T-helper 17 cell (primary cell): ENCODE data around the gene HMGN2. TPM values are rescaled to one million over a fixed set of nuclear protein-coding genes. Genes with fewer than 3 reads are reported as not detected.
A peak's percentile ranks its signal among the peaks of the same experiment; 100 is the strongest.

Source experiments
- ATAC-seq: fragments of 150-1000 bp; cut with Tn5 transposase; 2 replicates; pipeline ENCODE4 v1.10.0; 2021; ENCODE audit warnings: mild to moderate bottlenecking, moderate library complexity
- DNase-seq, 3 donors: peaks; one replicate each; pipeline versions ENCODE4 v3.0.0 to v3.0.0-alpha.2; 2020 to 2021
- H3K9me3 ChIP-seq: one replicate; pipeline ENCODE4 v1.7.0; 2013; ENCODE audit warnings: low read length, mild to moderate bottlenecking; ENCODE audit not compliant: control insufficient read depth, poor library complexity, severe bottlenecking
- H3K27ac Mint-ChIP-seq: one replicate; pipeline ENCODE4 v1.8.0; 2022; ENCODE audit warnings: mild to moderate bottlenecking, moderate library complexity, mixed read lengths
- H3K27me3 Mint-ChIP-seq: one replicate; pipeline ENCODE4 v1.8.0; 2022; ENCODE audit warnings: mixed read lengths
- H3K36me3 Mint-ChIP-seq: one replicate; pipeline ENCODE4 v1.8.0; 2022; ENCODE audit warnings: low read depth, mixed read lengths
- H3K4me1 Mint-ChIP-seq: one replicate; pipeline ENCODE4 v1.8.0; 2022; ENCODE audit warnings: mild to moderate bottlenecking, mixed read lengths
- H3K4me3 Mint-ChIP-seq: one replicate; pipeline ENCODE4 v1.8.0; 2022; ENCODE audit warnings: mild to moderate bottlenecking, moderate library complexity, mixed read lengths
- total RNA-seq, 4 donors: library from RNA in 2 of 4; stranded (reverse) in 2 of 4; gene quantifications; one replicate each; pipeline ENCODE4 v1.2.3 and lab custom pipeline; 2022 to 2026

HMGN2 gene
- total RNA-seq, 2 donors from 2014 or later = 271 to 276 TPM

GRCh38 chr1:26469558-26469957 is 2.7 kb upstream of the HMGN2 start:
- ATAC-seq = no peak
- peaks cover 23% of the 10 kb centered on the region for H3K4me1 Mint-ChIP-seq
- H3K9me3 ChIP-seq = no peaks in the 10 kb centered on the region
- no peak overlapping the region for H3K27ac Mint-ChIP-seq
- H3K36me3 Mint-ChIP-seq = peaks cover 3% of the 10 kb centered on the region
- H3K27me3 Mint-ChIP-seq = no peaks in the 10 kb centered on the region
- H3K4me3 Mint-ChIP-seq = no peak overlapping the region
- no peak for DNase-seq

- Mint-ChIP-seq H3K27ac (peak overlapping the region; percentile 93), H3K27me3 (no peaks in the 10 kb centered on the region), H3K36me3 (peaks cover 3% of the 10 kb centered on the region), H3K4me3 (peak overlapping the region; percentile 92), H3K4me1 (peaks cover 21% of the 10 kb centered on the region)
- ATAC-seq (no peak), DNase-seq (no peak)
- no peaks in the 10 kb centered on the region for H3K9me3 ChIP-seq
Observed at GRCh38 chr1:26470878-26471497, 1.3 kb upstream of the HMGN2 start.

- Mint-ChIP-seq H3K27me3 (no peaks in the 10 kb centered on the region), H3K4me1 (peaks cover 23% of the 10 kb centered on the region), H3K4me3 (peak overlapping the region; percentile 92), H3K27ac (peak overlapping the region; percentile 93), H3K36me3 (peaks cover 3% of the 10 kb centered on the region)
- no peaks in the 10 kb centered on the region for H3K9me3 ChIP-seq
- DNase-seq = peak in 2 of 3 donors; percentile 17 to 20
- peak; percentile 25 for ATAC-seq
Observed at GRCh38 chr1:26471498-26472319, 531 bp upstream of the HMGN2 start.

- no peaks in the 10 kb centered on the region for H3K9me3 ChIP-seq
- peaks cover 25% of the 10 kb centered on the region for H3K4me1 Mint-ChIP-seq
- H3K27me3 Mint-ChIP-seq = no peaks in the 10 kb centered on the region
- peak overlapping the region; percentile 93 for H3K27ac Mint-ChIP-seq
- peak overlapping the region; percentile 92 for H3K4me3 Mint-ChIP-seq
- peak; percentile 96 to 97 (median 96) for DNase-seq
- peak; percentile 80 for ATAC-seq
- H3K36me3 Mint-ChIP-seq = no peaks in the 10 kb centered on the region
Observed at GRCh38 chr1:26472901-26473845, 933 bp downstream of the HMGN2 start.

- Mint-ChIP-seq H3K4me1 (peaks cover 29% of the 10 kb centered on the region), H3K27me3 (no peaks in the 10 kb centered on the region), H3K4me3 (peak overlapping the region; percentile 55), H3K36me3 (no peaks in the 10 kb centered on the region), H3K27ac (peak overlapping the region; percentile 93)
- no peaks in the 10 kb centered on the region for H3K9me3 ChIP-seq
- DNase-seq (no peak), ATAC-seq (no peak)
Observed at GRCh38 chr1:26474818-26475217, 2.6 kb downstream of the HMGN2 start.

GRCh38 chr1:26475989-26476388 is 3.7 kb downstream of the HMGN2 start:
- ATAC-seq (no peak), DNase-seq (no peak)
- Mint-ChIP-seq H3K4me3 (no peak overlapping the region), H3K27me3 (no peaks in the 10 kb centered on the region), H3K4me1 (peaks cover 22% of the 10 kb centered on the region), H3K36me3 (no peaks in the 10 kb centered on the region), H3K27ac (peak overlapping the region; percentile 76)
- H3K9me3 ChIP-seq = no peaks in the 10 kb centered on the region

- H3K4me1 Mint-ChIP-seq = peaks cover 16% of the 10 kb centered on the region
- DNase-seq (no peak), ATAC-seq (no peak)
- H3K4me3 Mint-ChIP-seq = no peak overlapping the region
- H3K9me3 ChIP-seq = no peaks in the 10 kb centered on the region
- H3K27me3 Mint-ChIP-seq = no peaks in the 10 kb centered on the region
- H3K27ac Mint-ChIP-seq = peak overlapping the region; percentile 76
- no peaks in the 10 kb centered on the region for H3K36me3 Mint-ChIP-seq
Observed at GRCh38 chr1:26476958-26477357, 4.7 kb downstream of the HMGN2 start.

- ATAC-seq = no peak
- H3K4me3 Mint-ChIP-seq = no peak overlapping the region
- no peaks in the 10 kb centered on the region for H3K36me3 Mint-ChIP-seq
- H3K9me3 ChIP-seq = no peaks in the 10 kb centered on the region
- H3K4me1 Mint-ChIP-seq = peaks cover 16% of the 10 kb centered on the region
- DNase-seq = no peak
- no peaks in the 10 kb centered on the region for H3K27me3 Mint-ChIP-seq
- peak overlapping the region; percentile 76 for H3K27ac Mint-ChIP-seq
Observed at GRCh38 chr1:26477446-26478152, 5.4 kb downstream of the HMGN2 start.

GRCh38 chr1:26478159-26478558 is 5.9 kb downstream of the HMGN2 start:
- no peaks in the 10 kb centered on the region for H3K36me3 Mint-ChIP-seq
- DNase-seq (no peak), ATAC-seq (no peak)
- no peak overlapping the region for H3K27ac Mint-ChIP-seq
- no peak overlapping the region for H3K4me3 Mint-ChIP-seq
- peaks cover 21% of the 10 kb centered on the region for H3K4me1 Mint-ChIP-seq
- H3K9me3 ChIP-seq = no peaks in the 10 kb centered on the region
- no peaks in the 10 kb centered on the region for H3K27me3 Mint-ChIP-seq

GRCh38 chr1:26478988-26479387 is 6.7 kb downstream of the HMGN2 start:
- H3K36me3 Mint-ChIP-seq = no peaks in the 10 kb centered on the region
- DNase-seq (no peak), ATAC-seq (no peak)
- no peak overlapping the region for H3K4me3 Mint-ChIP-seq
- peak overlapping the region; percentile 54 for H3K27ac Mint-ChIP-seq
- H3K4me1 Mint-ChIP-seq = peaks cover 15% of the 10 kb centered on the region
- H3K9me3 ChIP-seq = no peaks in the 10 kb centered on the region
- H3K27me3 Mint-ChIP-seq = no peaks in the 10 kb centered on the region

GRCh38 chr1:26482921-26483320 is 10.7 kb downstream of the HMGN2 start:
- H3K4me3 Mint-ChIP-seq = no peak overlapping the region
- DNase-seq = no peak
- peak overlapping the region; percentile 69 for H3K27ac Mint-ChIP-seq
- peaks cover 16% of the 10 kb centered on the region for H3K4me1 Mint-ChIP-seq
- H3K9me3 ChIP-seq = no peaks in the 10 kb centered on the region
- H3K27me3 Mint-ChIP-seq = no peaks in the 10 kb centered on the region
- H3K36me3 Mint-ChIP-seq = no peaks in the 10 kb centered on the region
- no peak for ATAC-seq

- DNase-seq (no peak), ATAC-seq (no peak)
- H3K9me3 ChIP-seq = no peaks in the 10 kb centered on the region
- Mint-ChIP-seq H3K4me1 (peaks cover 13% of the 10 kb centered on the region), H3K27me3 (no peaks in the 10 kb centered on the region), H3K27ac (peak overlapping the region; percentile 69), H3K4me3 (no peak overlapping the region), H3K36me3 (no peaks in the 10 kb centered on the region)
Observed at GRCh38 chr1:26483980-26484379, 11.7 kb downstream of the HMGN2 start.
